ENCODE results near the gene GTPBP1. TPM values are rescaled to one million over a fixed set of nuclear protein-coding genes. Genes with fewer than 3 reads are reported as not detected.

GTPBP1 gene
- total and polyA plus RNA-seq, 2 of the 13 experiments (the other 11 are each of a cell fraction or from before 2014, with no cell fraction given), result 22.3 to 27.0 TPM

DNA sequence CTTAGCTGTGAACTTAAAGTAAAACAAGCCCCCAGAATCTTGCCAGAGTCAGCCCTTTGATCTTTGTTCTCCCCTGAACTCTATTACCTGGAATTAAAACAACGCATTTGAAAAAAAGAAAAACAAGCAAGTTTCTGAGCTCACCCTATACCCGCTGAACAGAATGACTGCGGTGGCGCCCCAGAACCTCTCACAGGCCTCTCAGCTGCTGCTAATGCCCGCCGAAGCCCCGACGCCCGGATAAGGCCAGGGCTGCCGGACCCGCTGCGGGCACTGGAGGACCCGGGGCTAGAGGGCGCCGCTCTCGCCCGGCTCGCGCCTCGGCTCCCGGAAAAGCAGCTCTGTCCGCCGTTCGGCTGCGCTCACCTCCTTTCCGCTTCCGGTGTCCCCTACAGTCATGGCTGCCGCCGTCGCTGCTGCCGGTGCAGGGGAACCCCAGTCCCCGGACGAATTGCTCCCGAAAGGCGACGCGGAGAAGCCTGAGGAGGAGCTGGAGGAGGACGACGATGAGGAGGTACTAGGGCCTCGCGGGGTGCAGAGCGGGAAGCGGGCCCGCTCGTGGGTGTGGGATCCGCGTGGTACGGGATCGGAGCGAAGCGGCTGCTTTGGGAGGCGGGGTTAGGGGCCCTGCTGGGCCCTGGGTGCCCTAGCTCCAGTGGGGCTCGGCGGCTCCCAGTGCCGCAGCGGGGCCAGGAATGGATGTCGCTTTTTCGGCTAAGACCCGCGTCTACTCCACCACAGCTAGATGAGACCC is 24.0 kb upstream of the GTPBP1 start, which contains the start of gene TOMM22 (continued):
- no peak for TF ChIP-seq ZNF562 (CRISPR knock-in tag; IDR thresholded peaks at IDR 0.05; ENCODE audit: borderline replicate concordance)
- no peak for TF ChIP-seq SYNCRIP (IDR thresholded peaks at IDR 0.05; ENCODE audit: insufficient read depth, low read depth, low read length)
- no peak for TF ChIP-seq CEBPB (IDR thresholded peaks at IDR 0.05; ENCODE audit: borderline replicate concordance, low read depth, low read length)
- TF ChIP-seq ATM (IDR thresholded peaks at IDR 0.05; ENCODE audit: borderline replicate concordance), result no peak
- 0 out of 2 replicates have a peak, but pooled peaks have one; percentile 33 for TF ChIP-seq ZBTB3 (CRISPR knock-in tag; IDR thresholded peaks at IDR 0.05; ENCODE audit: borderline replicate concordance, low read depth)
- no peak for TF ChIP-seq PAWR (CRISPR knock-in tag; IDR thresholded peaks at IDR 0.05; ENCODE audit: borderline replicate concordance)
- no peak for TF ChIP-seq REXO4 (CRISPR knock-in tag; IDR thresholded peaks at IDR 0.05; ENCODE audit: borderline replicate concordance)
- TF ChIP-seq HOXA7 (CRISPR knock-in tag; IDR thresholded peaks at IDR 0.05), result no peak
- TF ChIP-seq, protein P1, sequence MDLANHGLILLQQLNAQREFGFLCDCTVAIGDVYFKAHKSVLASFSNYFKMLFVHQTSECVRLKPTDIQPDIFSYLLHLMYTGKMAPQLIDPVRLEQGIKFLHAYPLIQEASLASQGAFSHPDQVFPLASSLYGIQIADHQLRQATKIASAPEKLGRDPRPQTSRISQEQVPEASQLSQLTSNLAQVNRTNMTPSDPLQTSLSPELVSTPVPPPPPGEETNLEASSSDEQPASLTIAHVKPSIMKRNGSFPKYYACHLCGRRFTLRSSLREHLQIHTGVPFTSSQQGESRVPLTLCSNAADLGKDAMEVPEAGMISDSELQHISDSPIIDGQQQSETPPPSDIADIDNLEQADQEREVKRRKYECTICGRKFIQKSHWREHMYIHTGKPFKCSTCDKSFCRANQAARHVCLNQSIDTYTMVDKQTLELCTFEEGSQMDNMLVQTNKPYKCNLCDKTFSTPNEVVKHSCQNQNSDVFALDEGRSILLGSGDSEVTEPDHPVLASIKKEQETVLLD (CRISPR knock-in tag; IDR thresholded peaks at IDR 0.05; ENCODE audit: low read depth), result peak; percentile 74
- no peak for TF ChIP-seq ZMYM3 (CRISPR knock-in tag; IDR thresholded peaks at IDR 0.05)
- TF ChIP-seq IKZF1 (IDR thresholded peaks at IDR 0.05), result no peak
- TF ChIP-seq ZNF292 (CRISPR knock-in tag; IDR thresholded peaks at IDR 0.05; ENCODE audit: borderline replicate concordance, low read depth), result no peak
- TF ChIP-seq, protein P2, sequence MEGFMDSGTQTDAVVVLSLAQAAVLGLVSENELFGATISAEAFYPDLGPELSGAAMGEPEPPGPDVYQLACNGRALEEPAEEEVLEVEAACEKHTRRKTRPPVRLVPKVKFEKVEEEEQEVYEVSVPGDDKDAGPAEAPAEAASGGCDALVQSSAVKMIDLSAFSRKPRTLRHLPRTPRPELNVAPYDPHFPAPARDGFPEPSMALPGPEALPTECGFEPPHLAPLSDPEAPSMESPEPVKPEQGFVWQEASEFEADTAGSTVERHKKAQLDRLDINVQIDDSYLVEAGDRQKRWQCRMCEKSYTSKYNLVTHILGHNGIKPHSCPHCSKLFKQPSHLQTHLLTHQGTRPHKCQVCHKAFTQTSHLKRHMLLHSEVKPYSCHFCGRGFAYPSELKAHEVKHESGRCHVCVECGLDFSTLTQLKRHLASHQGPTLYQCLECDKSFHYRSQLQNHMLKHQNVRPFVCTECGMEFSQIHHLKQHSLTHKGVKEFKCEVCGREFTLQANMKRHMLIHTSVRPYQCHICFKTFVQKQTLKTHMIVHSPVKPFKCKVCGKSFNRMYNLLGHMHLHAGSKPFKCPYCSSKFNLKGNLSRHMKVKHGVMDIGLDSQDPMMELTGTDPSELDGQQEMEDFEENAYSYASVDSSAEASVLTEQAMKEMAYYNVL (CRISPR knock-in tag; IDR thresholded peaks at IDR 0.05; ENCODE audit: borderline replicate concordance), result no peak; the same call in 1 of the 2 replicates
- peak; percentile 90 for TF ChIP-seq EED (CRISPR knock-in tag; IDR thresholded peaks at IDR 0.05)
- no peak for TF ChIP-seq TRIM22 (IDR thresholded peaks at IDR 0.05)
- peak; percentile 48; the same call in 1 of the 2 replicates for TF ChIP-seq JUND (CRISPR knock-in tag; IDR thresholded peaks at IDR 0.05)
- 0 out of 2 replicates have a peak, but pooled peaks have one; percentile 84 for TF ChIP-seq ZNF776 (CRISPR knock-in tag; IDR thresholded peaks at IDR 0.05)
- TF ChIP-seq, protein P3, sequence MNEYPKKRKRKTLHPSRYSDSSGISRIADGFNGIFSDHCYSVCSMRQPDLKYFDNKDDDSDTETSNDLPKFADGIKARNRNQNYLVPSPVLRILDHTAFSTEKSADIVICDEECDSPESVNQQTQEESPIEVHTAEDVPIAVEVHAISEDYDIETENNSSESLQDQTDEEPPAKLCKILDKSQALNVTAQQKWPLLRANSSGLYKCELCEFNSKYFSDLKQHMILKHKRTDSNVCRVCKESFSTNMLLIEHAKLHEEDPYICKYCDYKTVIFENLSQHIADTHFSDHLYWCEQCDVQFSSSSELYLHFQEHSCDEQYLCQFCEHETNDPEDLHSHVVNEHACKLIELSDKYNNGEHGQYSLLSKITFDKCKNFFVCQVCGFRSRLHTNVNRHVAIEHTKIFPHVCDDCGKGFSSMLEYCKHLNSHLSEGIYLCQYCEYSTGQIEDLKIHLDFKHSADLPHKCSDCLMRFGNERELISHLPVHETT (CRISPR knock-in tag; conservative IDR thresholded peaks at IDR 0.05), result peak; percentile 93
- no peak for TF ChIP-seq JDP2 (CRISPR knock-in tag; IDR thresholded peaks at IDR 0.05; ENCODE audit: borderline replicate concordance)
- TF ChIP-seq, protein P4, sequence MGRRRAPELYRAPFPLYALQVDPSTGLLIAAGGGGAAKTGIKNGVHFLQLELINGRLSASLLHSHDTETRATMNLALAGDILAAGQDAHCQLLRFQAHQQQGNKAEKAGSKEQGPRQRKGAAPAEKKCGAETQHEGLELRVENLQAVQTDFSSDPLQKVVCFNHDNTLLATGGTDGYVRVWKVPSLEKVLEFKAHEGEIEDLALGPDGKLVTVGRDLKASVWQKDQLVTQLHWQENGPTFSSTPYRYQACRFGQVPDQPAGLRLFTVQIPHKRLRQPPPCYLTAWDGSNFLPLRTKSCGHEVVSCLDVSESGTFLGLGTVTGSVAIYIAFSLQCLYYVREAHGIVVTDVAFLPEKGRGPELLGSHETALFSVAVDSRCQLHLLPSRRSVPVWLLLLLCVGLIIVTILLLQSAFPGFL (CRISPR knock-in tag; IDR thresholded peaks at IDR 0.05), result no peak
- 0 out of 2 replicates have a peak, but pooled peaks have one; percentile 71 for TF ChIP-seq ZBTB7A (CRISPR knock-in tag; IDR thresholded peaks at IDR 0.05)
- no peak for TF ChIP-seq ZBTB8A (CRISPR knock-in tag; IDR thresholded peaks at IDR 0.05; ENCODE audit: borderline replicate concordance, low read depth)
- TF ChIP-seq MXI1 (IDR thresholded peaks at IDR 0.05; ENCODE audit: borderline replicate concordance, low read depth, low read length), result peak; percentile 86; the same call in 1 of the 3 replicates
